ENCODE results near the gene FASTKD3.
A peak's percentile ranks its signal among the peaks of the same experiment; 100 is the strongest.

Gene FASTKD3

GRCh38 chr5:7902666-7903625, 34.1 kb upstream of the FASTKD3 start:
- Histone ChIP-seq H3K9me3 (ENCODE audit: severe bottlenecking) (peaks cover 6% of the 10 kb centered on the region), H3K27me3 (ENCODE audit: insufficient read depth, poor library complexity, severe bottlenecking) (no peaks in the 10 kb centered on the region), H3K27ac (ENCODE audit: poor library complexity, severe bottlenecking) (no peak overlapping the region), H3K36me3 (ENCODE audit: low read depth) (peaks cover 66% of the 10 kb centered on the region), H3K4me3 (ENCODE audit: severe bottlenecking) (no peak overlapping the region), H3K4me1 (ENCODE audit: insufficient read depth, poor library complexity, severe bottlenecking) (peaks cover 8% of the 10 kb centered on the region)
- DNase-seq (ENCODE audit: low spot score) (no peak), ATAC-seq (ENCODE audit: low read depth) (no peak)
- TF ChIP-seq CTCF (IDR thresholded peaks at IDR 0.05; ENCODE audit: poor library complexity, severe bottlenecking), result no peak

GRCh38 chr5:7902201-7902600, 33.4 kb upstream of the FASTKD3 start:
- ATAC-seq (ENCODE audit: low read depth) (no peak), DNase-seq (ENCODE audit: low spot score) (no peak)
- H3K4me3 ChIP-seq (ENCODE audit: severe bottlenecking), result no peak overlapping the region
- H3K36me3 ChIP-seq (ENCODE audit: low read depth), result peaks cover 69% of the 10 kb centered on the region
- no peaks in the 10 kb centered on the region for H3K9me3 ChIP-seq (ENCODE audit: severe bottlenecking)
- H3K27me3 ChIP-seq (ENCODE audit: insufficient read depth, poor library complexity, severe bottlenecking), result no peaks in the 10 kb centered on the region
- peaks cover 8% of the 10 kb centered on the region for H3K4me1 ChIP-seq (ENCODE audit: insufficient read depth, poor library complexity, severe bottlenecking)
- no peak for TF ChIP-seq CTCF (IDR thresholded peaks at IDR 0.05; ENCODE audit: poor library complexity, severe bottlenecking)
- H3K27ac ChIP-seq (ENCODE audit: poor library complexity, severe bottlenecking), result no peak overlapping the region

- no peak overlapping the region for H3K4me3 ChIP-seq (ENCODE audit: severe bottlenecking)
- peaks cover 100% of the 10 kb centered on the region for H3K36me3 ChIP-seq (ENCODE audit: low read depth)
- no peak overlapping the region for H3K27ac ChIP-seq (ENCODE audit: poor library complexity, severe bottlenecking)
- H3K9me3 ChIP-seq (ENCODE audit: severe bottlenecking), result no peaks in the 10 kb centered on the region
- ATAC-seq (ENCODE audit: low read depth), result peak; percentile 68; the same call in 2 of the 3 replicates
- peak; percentile 53 for TF ChIP-seq CTCF (IDR thresholded peaks at IDR 0.05; ENCODE audit: poor library complexity, severe bottlenecking)
- no peaks in the 10 kb centered on the region for H3K4me1 ChIP-seq (ENCODE audit: insufficient read depth, poor library complexity, severe bottlenecking)
- no peaks in the 10 kb centered on the region for H3K27me3 ChIP-seq (ENCODE audit: insufficient read depth, poor library complexity, severe bottlenecking)
- DNase-seq (ENCODE audit: low spot score), result no peak
These were observed 28.3 kb upstream of the FASTKD3 start for GRCh38 chr5:7897014-7897600.

- TF ChIP-seq CTCF (IDR thresholded peaks at IDR 0.05; ENCODE audit: poor library complexity, severe bottlenecking), result no peak
- Histone ChIP-seq H3K36me3 (ENCODE audit: low read depth) (peaks cover 99% of the 10 kb centered on the region), H3K27me3 (ENCODE audit: insufficient read depth, poor library complexity, severe bottlenecking) (no peaks in the 10 kb centered on the region), H3K4me3 (ENCODE audit: severe bottlenecking) (no peak overlapping the region), H3K4me1 (ENCODE audit: insufficient read depth, poor library complexity, severe bottlenecking) (no peaks in the 10 kb centered on the region), H3K27ac (ENCODE audit: poor library complexity, severe bottlenecking) (no peak overlapping the region), H3K9me3 (ENCODE audit: severe bottlenecking) (no peaks in the 10 kb centered on the region)
- ATAC-seq (ENCODE audit: low read depth), result no peak
- no peak for DNase-seq (ENCODE audit: low spot score)
These were observed 26.0 kb upstream of the FASTKD3 start for GRCh38 chr5:7894860-7895259.

Data from RWPE2 (cell line).